Myocyte (in vitro differentiated cells): ENCODE measurements around the gene IRF4. TPM values are rescaled to one million over a fixed set of nuclear protein-coding genes. Genes with fewer than 3 reads are reported as not detected.
"Not testable (repeated sequence)": the region's sequence is repeated elsewhere in the genome, so short reads cannot be mapped to it uniquely, and the experiment has no call there.

Experiments used
- DNase-seq: peaks from one replicate; pipeline ENCODE4 v3.0.0-alpha.2; 2012; ENCODE audit warnings: low read depth
- total RNA-seq: library from RNA; depleted of rRNA; stranded (reverse); fragments of >200 nt; gene quantifications from 2 replicates; pipeline ENCODE4 v1.2.3, GENCODE V29; 2014

IRF4 gene
- total RNA-seq, 1 donor from 2014 or later = not detected

DNA sequence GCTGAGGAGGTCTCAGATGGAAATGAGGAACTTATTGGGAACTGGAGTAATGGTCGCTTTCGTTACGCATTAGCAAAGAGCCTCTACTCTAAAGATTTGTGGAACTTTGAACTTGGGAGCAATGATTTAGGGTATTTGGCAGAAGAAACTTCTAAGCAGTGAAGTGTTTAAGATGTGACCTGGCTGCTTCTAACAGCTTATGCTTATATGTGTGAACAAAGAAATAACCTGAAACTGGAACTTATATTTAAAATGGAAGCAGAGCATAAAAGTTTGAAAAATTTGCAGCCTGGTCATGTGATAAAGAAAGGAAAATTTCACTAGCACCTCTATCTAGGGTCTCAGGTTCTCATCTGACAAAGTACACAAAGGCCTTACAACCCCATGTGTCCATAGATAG is 23.5 kb downstream of the IRF4 start:
- no peak for DNase-seq

DNA sequence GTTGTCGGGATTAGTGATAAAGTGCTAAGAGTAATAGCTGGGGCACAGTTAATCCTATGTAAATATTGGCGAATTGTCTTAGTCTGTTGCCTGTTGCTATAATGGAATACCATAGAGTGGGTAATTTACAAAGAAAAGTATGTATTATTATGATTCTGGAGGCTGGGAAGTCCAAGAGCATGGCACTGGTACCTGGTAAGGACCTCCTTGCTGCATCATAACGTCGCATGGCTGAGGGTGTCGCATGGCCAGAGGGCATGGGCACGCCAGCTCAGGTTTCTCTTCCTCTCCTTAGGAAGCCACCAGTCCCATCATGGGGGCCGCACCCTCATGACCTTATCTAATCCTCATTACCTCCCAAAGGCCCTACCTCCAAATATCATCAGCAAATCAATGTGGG is 29.7 kb downstream of the IRF4 start:
- DNase-seq = no peak

DNA sequence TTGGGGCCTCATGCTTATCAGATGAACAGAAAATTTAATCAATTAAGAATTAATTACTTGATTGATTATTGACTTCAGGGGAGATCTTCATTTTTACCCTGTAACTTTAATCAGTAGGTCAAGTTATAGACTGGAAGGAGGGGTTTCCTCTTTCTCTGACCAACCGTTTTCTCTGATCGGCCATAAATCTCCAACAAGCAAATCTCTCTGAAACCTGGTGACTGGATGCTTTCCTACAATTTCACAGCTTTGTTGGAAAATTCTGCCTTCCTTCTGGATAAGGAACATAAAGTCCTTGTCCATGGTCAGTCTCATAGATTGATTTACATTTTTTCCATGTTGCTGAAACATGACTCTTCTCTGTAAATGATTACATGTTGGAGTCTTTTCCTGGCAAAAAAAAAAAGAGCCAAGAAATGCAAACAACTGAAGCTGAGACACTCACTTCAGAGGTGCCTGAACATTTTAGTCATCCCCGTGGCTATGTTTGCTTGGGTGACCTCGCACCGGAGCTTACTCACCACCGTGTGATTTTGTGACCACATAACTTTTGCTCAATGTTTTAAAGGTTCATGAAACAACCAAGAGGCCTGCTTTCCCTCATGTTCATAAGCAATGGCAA is 31.0 kb downstream of the IRF4 start:
- peak; percentile 61 for DNase-seq

DNA sequence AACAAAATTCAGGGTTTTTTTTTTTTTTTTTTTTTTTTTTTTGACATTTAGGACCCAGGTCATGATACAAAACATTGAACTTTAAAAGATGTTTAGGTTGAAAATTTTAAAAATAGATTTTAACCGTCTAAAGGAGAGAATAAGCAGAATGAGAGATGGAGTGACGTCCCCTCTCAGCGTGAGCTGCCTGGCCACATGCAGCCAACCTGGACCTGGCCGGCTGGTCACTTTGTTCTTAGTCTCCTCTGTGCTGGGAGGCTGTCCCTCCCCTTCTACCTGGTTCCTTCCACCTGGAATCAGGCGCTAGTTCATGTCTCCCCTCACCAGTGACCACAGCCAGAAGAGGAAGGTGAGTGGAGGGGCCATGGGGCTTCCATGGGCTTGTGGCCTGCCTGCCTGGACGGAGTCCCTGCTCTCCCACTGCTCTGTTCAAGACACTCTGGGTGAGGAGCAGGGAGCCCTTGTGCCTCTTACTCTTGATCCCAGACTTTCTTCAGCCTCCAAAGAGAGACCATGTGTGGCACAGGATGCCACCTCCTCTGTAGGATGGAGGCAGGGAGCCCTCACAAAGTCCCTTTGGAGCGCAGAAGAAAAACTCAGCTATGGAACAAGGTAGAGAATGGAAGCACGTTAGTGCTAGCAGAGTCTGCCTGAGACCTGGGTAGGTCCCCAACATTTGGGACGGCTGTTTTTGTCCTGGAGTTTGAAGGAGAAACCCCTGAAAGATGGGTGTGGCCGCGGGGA is 31.7 kb downstream of the IRF4 start:
- DNase-seq = no peak

DNA sequence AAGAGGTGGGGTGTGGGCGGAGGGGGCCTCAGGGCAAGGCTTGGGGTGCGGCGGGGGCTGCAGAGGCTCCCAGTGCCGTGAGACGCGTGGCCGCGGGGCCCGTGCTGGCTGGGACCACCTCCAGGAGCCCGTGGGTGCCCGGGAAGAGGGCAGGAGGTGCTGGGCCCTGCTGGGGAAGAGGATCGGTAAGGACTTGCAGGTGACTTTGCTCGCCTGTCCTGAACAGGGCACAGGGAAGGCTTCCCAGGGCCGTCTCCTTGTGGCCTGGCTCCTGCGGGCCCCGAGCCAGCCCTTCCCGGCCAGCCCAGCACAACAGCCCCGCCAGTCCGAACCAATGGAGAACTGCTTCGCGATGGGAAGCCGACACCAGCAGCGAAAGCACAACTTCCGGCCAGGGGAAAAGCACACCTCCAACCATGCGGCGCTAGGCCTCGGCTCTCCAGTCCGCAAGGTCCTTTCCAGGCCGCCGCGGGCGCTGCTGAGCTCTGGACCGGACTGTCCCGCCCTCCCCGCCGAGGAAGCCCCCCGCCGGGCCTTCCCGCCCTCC is 32.3 kb downstream of the IRF4 start:
- DNase-seq = no peak

DNA sequence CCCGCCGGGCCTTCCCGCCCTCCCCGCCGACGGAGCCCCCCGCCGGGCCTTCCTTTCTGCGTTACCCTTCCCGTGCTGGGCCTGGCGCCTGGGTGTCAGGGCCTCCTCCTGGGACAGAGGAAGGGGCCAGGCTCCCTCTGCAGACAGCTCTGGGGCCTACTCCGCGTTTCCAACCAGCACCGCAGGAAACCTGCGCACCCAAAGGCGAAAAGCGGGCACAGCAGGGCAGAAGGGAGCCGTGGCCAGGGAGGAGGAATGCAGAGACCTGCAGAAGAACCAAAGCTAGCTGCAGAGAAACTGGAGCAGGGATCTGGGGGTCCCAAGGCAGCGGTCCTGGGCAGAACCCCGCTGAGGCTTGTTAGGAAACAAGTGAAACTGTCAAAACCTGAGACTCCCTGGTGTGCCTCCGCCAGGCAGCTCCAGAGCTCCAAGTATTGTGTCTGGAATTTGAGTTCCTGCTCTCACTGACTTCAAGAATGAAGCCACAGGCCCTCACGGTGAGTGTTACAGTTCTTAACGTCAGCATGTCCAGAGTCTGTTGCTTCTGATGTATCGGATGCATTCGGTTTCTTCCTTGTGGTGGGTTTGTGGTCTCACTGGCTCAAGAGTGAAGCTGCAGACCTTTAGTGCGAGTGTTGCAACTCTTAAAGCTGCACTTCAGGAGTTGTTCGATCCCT is 33.3 kb downstream of the IRF4 start:
- no peak for DNase-seq

DNA sequence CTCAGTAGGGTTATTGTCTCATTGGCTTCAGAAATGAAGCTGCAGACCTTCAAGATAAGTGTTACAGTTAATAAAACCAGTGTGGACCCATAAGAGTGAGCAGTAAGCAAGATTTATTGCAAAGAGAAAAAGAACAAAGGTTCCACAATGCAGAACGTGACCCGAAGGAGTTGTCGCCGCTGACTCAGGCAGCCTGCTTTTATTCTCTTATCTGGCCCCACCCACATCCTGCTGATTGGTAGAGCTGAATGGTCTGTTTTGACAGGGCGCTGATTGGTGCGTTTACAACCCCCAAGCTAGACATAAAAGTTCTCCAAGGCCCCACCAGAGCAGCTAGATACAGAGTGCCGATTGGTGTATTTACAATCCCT is 33.9 kb downstream of the IRF4 start:
- not testable (repeated sequence) for DNase-seq

DNA sequence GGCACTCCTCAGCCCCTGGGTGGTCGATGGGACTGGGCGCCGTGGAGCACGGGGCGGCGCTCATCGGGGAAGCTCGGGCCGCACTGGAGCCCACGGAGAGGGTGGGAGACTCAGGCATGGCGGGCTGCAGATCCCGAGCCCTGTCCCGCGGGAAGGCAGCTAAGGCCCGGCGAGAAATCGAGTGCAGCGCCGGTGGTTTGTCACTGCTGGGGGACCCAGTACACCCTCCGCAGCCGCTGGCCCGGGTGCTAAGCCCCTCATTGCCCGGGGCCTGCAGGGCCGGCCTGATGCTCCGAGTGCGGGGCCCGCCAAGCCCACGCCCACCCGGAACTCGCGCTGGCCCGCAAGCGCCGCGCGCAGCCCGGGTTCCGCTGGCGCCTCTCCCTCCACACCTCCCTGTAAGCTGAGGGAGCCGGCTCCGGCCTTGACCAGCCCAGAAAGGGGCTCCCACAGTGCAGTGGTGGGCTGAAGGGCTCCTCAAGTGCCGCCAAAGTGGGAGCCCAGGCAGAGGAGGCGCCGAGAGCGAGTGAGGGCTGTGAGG is 34.7 kb downstream of the IRF4 start:
- not testable (repeated sequence) for DNase-seq

DNA sequence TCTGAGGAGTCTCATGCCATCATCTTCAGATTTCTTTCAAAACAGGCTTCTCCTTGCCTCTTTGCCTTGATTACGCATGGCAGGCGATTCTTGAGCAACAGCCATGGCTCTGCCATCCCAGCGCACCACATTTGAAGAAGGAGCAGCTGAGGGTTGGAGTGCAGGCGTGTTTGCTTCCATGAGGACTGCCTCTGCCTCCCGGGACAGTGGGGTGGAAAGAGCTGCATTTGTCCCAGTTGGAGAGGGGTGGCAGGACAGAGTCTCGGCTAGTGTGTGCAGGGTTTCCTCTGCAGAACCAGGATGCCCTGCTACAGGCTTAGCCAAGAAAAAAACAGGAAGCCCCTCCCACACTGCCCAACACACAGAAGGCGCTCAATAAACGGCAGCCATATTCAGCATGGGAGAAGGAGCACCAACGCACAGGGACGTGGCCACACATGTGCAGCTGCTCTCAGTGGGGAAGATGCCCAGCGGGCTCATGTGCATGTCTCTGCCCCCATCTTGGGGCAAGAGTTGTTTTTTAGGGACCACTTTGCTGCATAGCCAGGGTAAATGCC is 36.6 kb downstream of the IRF4 start:
- no peak for DNase-seq

DNA sequence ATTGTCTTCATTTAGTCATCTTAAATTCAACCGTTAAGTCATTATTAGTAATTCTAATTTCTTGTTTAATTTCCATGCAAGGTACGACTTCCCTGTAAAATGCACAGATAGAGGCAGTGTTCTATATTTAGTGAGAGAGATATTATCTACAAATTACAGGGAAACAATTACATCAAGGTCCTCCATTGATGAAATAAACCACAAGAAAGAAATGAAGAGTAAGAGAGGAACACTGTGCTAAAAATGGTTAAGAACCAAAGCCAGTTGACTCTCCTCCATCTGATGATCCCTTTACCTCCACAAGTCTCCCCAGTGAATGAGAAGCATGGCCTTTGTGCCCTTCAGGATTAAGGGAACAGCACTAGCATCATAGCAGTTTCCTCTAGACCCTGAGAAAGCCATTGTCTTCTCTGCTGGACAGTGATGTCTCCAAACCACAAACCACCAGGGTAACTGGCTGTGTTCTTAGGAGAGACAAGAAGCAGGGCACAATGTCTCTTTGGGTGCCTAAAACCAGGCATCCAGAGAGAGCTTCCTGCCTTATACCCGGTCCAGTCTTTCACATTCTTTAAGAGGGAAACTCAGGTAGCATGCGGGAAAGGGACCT is 38.1 kb downstream of the IRF4 start:
- DNase-seq = peak; percentile 32

DNA sequence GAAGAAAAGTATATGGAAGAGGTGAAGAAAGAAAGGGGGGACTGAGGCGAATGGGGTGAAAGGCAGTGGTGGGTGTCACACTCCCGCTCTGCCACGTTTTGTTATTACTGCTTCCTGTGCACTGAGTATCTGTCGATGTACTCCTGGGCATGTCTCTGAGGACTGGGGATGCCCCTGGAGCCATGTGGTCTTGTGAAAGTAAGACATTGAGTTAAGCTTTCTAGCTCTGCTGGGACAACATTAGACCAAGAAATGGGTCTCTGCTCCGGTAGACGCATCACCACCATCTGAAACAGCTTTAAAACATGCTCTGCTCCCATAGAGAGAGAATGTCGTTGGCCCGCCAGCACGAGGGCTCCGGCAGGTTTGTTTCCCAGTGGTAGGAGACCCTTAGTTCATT is 40.0 kb downstream of the IRF4 start:
- DNase-seq = no peak

DNA sequence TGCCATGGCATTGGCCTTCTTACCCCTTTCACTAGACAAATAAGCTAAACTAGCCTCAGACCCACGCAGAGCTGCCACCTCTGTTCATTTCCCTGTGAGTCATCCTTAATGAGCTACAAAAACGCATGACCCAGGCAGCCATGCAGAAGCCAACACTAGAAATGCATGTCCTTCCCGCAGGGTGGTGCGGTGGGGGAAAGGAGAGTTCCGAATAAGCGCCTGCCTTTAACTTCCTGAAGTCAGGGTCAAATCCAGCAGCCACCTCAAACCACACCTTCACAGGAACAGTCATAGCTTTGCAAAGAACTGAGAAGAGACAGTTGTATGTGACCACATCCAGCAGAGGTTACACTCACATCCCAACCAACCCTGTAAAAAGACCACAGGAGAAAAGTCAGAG is 40.4 kb downstream of the IRF4 start:
- DNase-seq = no peak

DNA sequence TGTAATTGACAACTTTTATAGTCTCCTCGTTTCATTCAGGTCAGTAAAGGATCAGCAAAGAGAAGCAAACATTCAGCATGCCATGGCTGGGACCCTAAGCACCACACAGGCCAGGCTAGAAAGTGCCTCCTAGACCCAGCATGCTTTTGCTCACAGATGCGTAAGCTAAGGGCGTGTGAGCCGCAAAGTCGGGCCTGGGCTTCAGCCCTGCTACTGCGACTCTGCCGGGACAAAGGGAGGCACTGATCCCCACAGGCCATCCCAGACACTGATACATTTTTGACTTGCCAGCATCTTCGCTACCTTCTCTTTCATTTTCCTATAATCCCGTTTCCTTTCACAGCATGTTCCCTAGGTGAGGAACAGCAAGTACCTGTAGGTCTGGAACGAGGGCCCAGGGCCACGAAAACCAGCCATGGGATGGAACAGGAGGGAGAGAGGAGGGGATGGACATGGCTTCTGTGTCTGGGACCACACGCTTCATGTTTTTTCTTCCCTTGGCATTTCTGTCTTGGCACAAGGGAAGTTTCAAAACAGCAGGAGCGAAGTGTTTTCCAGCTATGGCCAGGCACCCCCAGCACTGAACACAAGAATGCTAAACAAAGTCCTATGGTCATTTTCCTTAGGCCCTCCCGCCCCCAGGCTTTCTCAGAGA is 42.6 kb downstream of the IRF4 start:
- DNase-seq = no peak

DNA sequence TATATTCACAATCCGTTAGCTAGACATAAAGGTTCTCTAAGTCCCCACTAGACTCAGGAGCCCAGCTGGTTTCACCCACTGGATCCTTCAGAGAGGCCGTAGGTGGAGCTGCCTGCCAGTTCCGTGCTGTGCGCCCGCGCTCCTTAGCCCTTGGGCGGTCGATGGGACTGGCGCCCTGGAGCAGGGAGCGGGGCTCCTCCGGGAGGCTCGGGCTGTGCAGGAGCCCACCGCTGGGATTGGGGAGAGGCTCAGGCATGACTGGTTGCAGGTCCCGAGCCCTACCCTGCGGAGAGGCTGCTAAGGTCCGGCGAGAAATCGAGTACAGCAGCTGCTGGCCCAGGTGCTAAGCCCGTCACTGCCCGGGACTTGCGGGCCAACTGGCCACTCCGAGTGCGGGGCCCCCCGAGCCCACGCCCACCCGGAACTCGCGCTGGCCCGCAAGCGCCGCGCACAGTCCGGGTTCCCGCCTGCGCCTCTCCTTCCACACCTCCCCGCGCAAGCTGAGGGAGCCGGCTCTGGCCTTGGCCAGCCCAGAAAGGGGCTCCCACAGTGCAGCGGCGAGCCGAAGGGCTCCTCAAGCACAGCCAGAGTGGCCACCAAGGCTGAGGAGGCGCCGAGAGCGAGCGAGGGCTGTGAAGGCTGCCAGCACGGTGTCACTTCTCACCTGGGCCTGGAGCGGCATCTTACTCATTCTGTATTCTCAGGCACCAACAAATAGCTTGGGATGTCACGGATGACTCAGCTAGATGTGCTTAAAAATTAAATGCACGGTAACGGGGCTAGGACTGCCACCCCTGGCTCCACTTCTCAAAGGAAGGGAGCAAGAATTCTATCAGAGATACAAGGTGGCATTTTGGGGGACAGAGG is 44.1 kb downstream of the IRF4 start:
- DNase-seq = no peak

DNA sequence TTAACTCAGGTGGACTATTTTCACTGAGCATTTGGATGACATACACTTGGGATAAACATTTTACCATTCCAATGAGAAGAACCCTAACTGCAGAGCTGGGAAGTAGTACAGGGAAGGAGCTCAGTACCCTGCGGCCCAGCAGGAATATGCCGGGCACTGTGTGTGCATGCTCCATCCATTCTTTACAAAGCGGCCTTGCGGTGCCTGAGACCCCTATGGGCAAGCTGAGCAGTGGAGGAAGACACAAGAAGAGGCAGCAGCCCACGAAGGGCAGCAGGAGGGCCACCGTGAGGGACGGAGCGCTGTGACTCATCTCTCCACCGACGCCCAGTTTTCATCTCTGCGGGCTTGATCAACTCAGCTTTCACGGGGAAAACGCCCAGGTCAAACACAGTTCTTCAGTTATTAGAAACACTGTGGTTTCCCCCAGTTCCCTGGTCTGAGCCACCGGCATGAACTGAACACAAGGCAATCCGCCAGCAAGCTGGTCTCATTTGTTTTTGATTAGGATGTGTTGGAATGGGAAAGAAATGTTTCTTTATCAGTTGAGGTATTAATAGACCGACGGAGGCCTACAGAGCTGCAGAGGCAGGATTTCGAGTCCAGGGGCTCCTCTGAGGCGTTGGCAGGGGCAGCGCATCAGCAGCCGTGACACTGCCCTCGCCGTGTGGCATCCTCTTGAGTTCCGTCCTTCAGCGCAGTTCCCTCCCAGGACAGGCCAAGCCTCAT is 44.9 kb downstream of the IRF4 start:
- peak; percentile 18 for DNase-seq

DNA sequence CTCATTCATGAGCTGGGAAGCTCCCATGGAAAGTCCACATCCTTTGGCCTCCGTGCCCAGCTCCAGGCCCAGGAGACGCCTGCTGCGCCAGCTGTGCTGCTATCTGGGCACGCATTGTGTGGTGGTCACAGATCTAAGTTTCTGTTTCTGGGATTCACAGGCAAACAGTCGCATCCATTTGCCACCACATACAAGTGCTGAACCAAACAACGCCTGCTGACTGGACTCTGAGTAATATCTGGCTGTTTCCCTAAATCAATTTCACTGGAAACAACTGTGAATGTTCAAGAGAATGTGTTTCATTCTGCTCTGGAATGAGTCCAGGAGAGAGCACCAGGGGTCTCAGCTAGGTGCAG is 45.5 kb downstream of the IRF4 start:
- peak; percentile 20 for DNase-seq

DNA sequence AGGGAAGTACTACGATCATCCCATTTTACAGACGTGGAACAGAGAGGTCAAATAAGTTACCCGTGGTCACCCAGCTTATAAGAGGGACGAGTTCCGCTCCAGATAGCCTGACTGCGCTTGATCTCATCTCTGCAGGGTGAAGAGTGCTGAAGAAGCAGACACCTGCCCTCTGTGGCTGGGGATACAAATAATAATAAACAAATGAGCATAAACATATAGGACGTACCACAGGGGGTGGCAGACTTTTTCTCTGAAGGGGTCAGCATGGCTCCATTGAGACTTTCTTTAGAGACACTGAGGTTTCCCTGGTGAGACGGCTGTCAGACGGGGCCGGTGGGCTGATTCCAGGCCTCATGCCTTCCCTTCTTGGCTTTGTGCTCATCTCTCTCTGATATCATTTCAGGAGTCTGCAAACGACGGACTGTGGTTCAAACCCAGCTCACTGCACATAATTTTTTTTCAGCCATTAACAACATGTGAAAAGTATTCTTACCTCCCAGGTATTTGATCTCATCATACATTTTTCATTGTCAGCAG is 47.1 kb downstream of the IRF4 start:
- no peak for DNase-seq

DNA sequence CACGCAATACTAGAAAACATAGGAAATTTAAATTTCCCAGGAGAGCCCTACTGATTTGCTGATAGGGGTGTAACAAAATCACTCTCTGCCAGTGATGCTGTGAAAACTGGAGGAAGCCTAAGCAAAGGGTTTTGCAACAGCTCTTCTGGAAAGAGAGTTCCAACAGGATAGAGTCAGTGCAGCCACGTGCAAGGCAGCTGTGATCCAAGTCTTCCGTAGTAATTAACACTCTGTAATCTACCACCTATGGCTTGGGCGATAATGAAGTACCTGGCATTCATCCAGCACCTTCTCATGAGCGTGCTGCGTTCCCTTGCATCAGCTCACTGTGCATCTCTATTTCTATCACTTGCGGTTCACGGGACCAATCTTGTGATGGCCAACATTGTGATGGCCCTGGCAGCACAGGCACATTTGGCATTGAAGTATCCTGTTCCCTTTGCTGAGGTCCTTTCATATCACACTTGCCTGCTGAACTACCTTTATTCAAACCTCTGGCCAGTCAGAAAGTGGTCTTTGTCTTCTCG is 48.2 kb downstream of the IRF4 start:
- DNase-seq = no peak
